ENCODE measurements around the gene SHROOM3. TPM values are rescaled to one million over a fixed set of nuclear protein-coding genes. Genes with fewer than 3 reads are reported as not detected.

The SHROOM3 gene
- total RNA-seq, 1 donor from 2014 or later: 45.1 TPM

DNA sequence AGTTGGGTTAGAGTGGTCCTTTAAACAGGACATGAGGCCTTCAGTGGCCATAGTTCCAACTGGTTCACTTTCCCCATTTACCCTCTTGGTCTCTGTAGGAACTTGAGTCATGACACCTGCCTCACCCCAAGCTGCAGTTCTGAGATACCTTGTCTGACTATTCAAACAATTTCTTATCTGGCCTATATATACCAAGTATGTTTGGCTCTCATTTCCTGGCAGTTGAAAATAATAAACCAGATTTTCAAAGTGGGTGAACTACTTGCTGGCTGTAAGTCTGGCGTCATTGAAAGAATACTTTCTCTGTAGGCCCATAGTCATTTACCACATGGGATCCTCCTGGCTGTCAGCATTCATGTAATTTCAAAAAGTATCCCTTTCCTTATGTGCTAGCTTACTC lies 228.8 kb downstream of the SHROOM3 start:
- TF ChIP-seq, protein P1, sequence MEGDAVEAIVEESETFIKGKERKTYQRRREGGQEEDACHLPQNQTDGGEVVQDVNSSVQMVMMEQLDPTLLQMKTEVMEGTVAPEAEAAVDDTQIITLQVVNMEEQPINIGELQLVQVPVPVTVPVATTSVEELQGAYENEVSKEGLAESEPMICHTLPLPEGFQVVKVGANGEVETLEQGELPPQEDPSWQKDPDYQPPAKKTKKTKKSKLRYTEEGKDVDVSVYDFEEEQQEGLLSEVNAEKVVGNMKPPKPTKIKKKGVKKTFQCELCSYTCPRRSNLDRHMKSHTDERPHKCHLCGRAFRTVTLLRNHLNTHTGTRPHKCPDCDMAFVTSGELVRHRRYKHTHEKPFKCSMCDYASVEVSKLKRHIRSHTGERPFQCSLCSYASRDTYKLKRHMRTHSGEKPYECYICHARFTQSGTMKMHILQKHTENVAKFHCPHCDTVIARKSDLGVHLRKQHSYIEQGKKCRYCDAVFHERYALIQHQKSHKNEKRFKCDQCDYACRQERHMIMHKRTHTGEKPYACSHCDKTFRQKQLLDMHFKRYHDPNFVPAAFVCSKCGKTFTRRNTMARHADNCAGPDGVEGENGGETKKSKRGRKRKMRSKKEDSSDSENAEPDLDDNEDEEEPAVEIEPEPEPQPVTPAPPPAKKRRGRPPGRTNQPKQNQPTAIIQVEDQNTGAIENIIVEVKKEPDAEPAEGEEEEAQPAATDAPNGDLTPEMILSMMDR (IDR thresholded peaks at IDR 0.05; ENCODE audit: insufficient read depth, low read length, poor library complexity, severe bottlenecking): no peak
- no peaks in the 10 kb centered on the region for H3K27me3 ChIP-seq (ENCODE audit: control insufficient read depth, insufficient read depth, low read length)
- no peak for DNase-seq (ENCODE audit: low read depth)
- no peak overlapping the region for H3K4me3 ChIP-seq (ENCODE audit: low read depth, low read length)
- no peaks in the 10 kb centered on the region for H3K36me3 ChIP-seq (ENCODE audit: control insufficient read depth, insufficient read depth, low read length)

DNA sequence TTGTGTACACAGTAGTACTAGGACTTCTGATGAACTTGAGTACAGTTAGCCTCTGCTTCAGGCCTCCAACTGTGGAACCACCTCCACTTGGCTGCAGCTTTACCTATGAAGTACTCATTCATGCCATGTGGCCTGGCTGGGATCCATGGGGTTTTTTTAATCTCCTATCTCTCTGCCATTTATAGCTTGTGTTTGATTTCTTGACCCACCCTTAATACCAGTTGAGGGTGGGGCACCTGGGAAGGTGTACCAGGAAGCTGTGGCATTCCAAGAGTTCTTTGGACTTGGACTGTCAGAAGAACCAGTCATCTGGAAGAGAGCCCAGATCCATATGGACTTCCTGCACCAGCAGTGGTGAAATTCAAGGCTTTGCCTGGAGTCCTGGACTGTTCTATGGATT lies 230.1 kb downstream of the SHROOM3 start:
- no peak for DNase-seq (ENCODE audit: low read depth)
- no peaks in the 10 kb centered on the region for H3K27me3 ChIP-seq (ENCODE audit: control insufficient read depth, insufficient read depth, low read length)
- no peaks in the 10 kb centered on the region for H3K36me3 ChIP-seq (ENCODE audit: control insufficient read depth, insufficient read depth, low read length)
- TF ChIP-seq, protein P1 (IDR thresholded peaks at IDR 0.05; ENCODE audit: insufficient read depth, low read length, poor library complexity, severe bottlenecking): no peak
- no peak overlapping the region for H3K4me3 ChIP-seq (ENCODE audit: low read depth, low read length)

DNA sequence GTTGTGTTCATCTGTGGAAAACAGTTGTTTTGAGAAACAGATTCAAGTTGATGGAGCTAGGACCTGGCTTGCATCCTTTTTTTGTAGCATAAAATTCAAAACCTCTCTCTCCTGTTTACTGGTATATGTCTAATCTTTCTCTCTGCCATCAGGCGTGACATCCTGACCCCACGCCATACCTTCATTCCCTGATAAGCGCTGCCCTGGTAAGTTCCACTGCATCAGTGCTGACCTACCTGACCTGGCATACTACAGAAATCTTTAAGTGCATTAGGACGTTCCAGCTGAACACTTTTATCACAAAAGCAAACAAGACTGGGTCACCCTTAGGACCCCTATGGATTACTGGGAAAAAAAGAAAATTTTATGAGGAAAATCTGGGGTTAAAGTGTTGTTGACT lies 230.7 kb downstream of the SHROOM3 start:
- TF ChIP-seq, protein P1 (IDR thresholded peaks at IDR 0.05; ENCODE audit: insufficient read depth, low read length, poor library complexity, severe bottlenecking): no peak
- H3K27me3 ChIP-seq (ENCODE audit: control insufficient read depth, insufficient read depth, low read length): no peaks in the 10 kb centered on the region
- no peak overlapping the region for H3K4me3 ChIP-seq (ENCODE audit: low read depth, low read length)
- no peaks in the 10 kb centered on the region for H3K36me3 ChIP-seq (ENCODE audit: control insufficient read depth, insufficient read depth, low read length)
- DNase-seq (ENCODE audit: low read depth): no peak

DNA sequence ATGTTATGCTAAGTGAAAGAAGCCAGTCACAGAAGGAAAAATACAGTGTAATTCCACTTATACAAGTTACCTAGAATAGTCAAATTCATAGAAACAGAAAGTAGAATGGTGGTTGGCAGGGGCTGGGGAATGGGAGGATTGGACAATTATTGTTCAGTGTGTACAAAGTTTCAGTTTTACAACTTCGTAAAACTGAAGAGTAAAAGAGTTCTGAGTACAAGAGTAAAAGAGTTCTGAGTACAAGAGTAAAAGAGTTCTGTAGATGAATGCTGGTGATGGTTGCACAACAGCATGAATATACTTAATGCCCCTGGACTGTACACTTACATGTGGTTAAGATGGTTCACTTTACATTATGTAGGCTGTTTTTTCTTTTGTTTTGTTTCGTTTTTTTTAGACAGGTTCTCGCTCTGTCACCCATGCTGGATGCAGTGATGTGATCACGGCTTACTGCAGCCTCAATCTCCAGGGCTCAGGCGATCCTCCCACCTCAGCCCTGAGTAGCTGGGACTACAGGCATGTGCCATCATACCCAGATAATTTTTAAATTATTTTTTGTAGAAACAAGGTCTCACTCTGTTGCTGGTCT lies 232.0 kb downstream of the SHROOM3 start:
- TF ChIP-seq, protein P1 (IDR thresholded peaks at IDR 0.05; ENCODE audit: insufficient read depth, low read length, poor library complexity, severe bottlenecking): no peak
- DNase-seq (ENCODE audit: low read depth): no peak
- Histone ChIP-seq H3K4me3 (ENCODE audit: low read depth, low read length) (no peak overlapping the region), H3K27me3 (ENCODE audit: control insufficient read depth, insufficient read depth, low read length) (no peaks in the 10 kb centered on the region), H3K36me3 (ENCODE audit: control insufficient read depth, insufficient read depth, low read length) (no peaks in the 10 kb centered on the region)

DNA sequence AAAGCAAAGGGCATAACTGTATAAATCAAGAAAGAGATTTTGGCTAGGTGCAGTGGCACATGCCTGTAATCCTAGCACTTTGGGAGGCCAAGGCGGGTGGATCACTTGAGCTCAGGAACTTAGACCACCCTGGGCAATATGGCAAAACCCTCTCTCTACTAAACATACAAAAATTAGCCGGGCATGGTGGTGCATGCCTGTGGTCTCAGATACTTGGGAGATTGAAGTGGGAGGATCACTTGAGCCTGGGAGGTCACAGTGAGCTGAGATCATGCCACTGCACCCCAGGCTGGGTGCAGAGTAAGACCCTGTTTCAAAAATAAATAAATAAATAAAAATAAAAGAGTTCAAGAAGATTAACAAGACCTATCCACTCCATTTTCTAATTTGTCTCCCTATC lies 235.6 kb downstream of the SHROOM3 start:
- Histone ChIP-seq H3K27me3 (ENCODE audit: control insufficient read depth, insufficient read depth, low read length) (no peaks in the 10 kb centered on the region), H3K4me3 (ENCODE audit: low read depth, low read length) (no peak overlapping the region), H3K36me3 (ENCODE audit: control insufficient read depth, insufficient read depth, low read length) (no peaks in the 10 kb centered on the region)
- TF ChIP-seq, protein P1 (IDR thresholded peaks at IDR 0.05; ENCODE audit: insufficient read depth, low read length, poor library complexity, severe bottlenecking): no peak
- no peak for DNase-seq (ENCODE audit: low read depth)

DNA sequence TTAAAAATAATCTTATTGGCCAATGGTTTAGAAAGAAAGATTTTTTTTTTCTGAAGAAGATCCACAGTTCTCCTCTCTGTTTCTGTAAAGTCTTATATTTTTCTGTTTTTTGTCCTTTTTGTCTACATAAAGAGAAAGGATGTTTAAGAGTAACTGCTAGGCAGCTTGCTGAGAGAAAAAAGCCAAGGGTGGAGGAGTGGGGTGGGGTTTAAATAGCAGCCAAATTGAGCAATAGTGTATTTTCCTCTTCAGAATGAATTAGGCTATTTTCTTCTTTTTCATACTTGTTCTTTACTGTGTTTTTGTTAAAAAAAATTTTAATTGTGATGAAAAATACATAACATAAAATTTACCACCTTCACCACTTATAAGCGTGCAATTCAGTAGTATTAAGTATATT lies 238.3 kb downstream of the SHROOM3 start:
- TF ChIP-seq, protein P1 (IDR thresholded peaks at IDR 0.05; ENCODE audit: insufficient read depth, low read length, poor library complexity, severe bottlenecking): no peak
- no peaks in the 10 kb centered on the region for H3K27me3 ChIP-seq (ENCODE audit: control insufficient read depth, insufficient read depth, low read length)
- no peak overlapping the region for H3K4me3 ChIP-seq (ENCODE audit: low read depth, low read length)
- no peak for DNase-seq (ENCODE audit: low read depth)
- H3K36me3 ChIP-seq (ENCODE audit: control insufficient read depth, insufficient read depth, low read length): no peaks in the 10 kb centered on the region

Measured in kidney epithelial cell (primary cell).